ENCODE measurements around the gene NETO2.

NETO2 gene

DNA sequence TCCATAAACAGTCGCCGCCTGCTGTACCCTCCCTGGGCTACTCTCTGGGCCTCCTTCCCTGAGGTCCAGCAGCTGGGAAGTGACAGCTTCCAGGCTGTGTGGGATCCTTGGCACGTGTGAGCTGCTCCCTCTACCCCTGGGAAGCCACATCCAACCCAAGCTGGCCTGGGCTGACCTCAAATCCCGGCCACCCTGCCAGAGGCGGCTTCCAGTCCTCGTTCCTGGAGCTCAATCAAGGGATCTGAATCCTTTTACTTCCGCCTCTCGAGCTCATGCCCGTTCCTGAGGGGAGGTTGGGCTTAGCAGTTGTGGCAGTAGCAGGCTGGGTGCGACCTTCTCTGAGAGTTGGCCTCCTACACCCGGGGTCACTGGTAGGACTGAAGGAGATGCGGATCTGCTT lies 82.5 kb downstream of the NETO2 start:
- ATAC-seq = no peak
- TF ChIP-seq GLIS3 (CRISPR knock-in tag; IDR thresholded peaks at IDR 0.05) = no peak
- no peak for TF ChIP-seq PPARA (CRISPR knock-in tag; IDR thresholded peaks at IDR 0.05; ENCODE audit: borderline replicate concordance)
- TF ChIP-seq ARNTL (CRISPR knock-in tag; IDR thresholded peaks at IDR 0.05; ENCODE audit: borderline replicate concordance, low read depth) = no peak
- TF ChIP-seq ESRRG (CRISPR knock-in tag; IDR thresholded peaks at IDR 0.05) = no peak
- TF ChIP-seq ZFP30 (CRISPR knock-in tag; IDR thresholded peaks at IDR 0.05) = no peak
- TF ChIP-seq, protein P1, sequence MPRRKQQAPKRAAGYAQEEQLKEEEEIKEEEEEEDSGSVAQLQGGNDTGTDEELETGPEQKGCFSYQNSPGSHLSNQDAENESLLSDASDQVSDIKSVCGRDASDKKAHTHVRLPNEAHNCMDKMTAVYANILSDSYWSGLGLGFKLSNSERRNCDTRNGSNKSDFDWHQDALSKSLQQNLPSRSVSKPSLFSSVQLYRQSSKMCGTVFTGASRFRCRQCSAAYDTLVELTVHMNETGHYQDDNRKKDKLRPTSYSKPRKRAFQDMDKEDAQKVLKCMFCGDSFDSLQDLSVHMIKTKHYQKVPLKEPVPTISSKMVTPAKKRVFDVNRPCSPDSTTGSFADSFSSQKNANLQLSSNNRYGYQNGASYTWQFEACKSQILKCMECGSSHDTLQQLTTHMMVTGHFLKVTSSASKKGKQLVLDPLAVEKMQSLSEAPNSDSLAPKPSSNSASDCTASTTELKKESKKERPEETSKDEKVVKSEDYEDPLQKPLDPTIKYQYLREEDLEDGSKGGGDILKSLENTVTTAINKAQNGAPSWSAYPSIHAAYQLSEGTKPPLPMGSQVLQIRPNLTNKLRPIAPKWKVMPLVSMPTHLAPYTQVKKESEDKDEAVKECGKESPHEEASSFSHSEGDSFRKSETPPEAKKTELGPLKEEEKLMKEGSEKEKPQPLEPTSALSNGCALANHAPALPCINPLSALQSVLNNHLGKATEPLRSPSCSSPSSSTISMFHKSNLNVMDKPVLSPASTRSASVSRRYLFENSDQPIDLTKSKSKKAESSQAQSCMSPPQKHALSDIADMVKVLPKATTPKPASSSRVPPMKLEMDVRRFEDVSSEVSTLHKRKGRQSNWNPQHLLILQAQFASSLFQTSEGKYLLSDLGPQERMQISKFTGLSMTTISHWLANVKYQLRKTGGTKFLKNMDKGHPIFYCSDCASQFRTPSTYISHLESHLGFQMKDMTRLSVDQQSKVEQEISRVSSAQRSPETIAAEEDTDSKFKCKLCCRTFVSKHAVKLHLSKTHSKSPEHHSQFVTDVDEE (CRISPR knock-in tag; IDR thresholded peaks at IDR 0.05) = no peak
- TF ChIP-seq ZFP3 (CRISPR knock-in tag; IDR thresholded peaks at IDR 0.05) = no peak
- no peak for TF ChIP-seq TOX (CRISPR knock-in tag; IDR thresholded peaks at IDR 0.05; ENCODE audit: borderline replicate concordance)
- no peak for TF ChIP-seq POU6F1 (CRISPR knock-in tag; IDR thresholded peaks at IDR 0.05; ENCODE audit: borderline replicate concordance, low read depth)
- TF ChIP-seq TCF4 (CRISPR knock-in tag; IDR thresholded peaks at IDR 0.05; ENCODE audit: borderline replicate concordance) = no peak
- TF ChIP-seq, protein P2, sequence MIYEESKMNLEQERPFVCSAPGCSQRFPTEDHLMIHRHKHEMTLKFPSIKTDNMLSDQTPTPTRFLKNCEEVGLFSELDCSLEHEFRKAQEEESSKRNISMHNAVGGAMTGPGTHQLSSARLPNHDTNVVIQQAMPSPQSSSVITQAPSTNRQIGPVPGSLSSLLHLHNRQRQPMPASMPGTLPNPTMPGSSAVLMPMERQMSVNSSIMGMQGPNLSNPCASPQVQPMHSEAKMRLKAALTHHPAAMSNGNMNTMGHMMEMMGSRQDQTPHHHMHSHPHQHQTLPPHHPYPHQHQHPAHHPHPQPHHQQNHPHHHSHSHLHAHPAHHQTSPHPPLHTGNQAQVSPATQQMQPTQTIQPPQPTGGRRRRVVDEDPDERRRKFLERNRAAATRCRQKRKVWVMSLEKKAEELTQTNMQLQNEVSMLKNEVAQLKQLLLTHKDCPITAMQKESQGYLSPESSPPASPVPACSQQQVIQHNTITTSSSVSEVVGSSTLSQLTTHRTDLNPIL (CRISPR knock-in tag; IDR thresholded peaks at IDR 0.05; ENCODE audit: low read depth) = no peak

- no peak for TF ChIP-seq GLIS3 (CRISPR knock-in tag; IDR thresholded peaks at IDR 0.05)
- no peak for TF ChIP-seq PATZ1 (CRISPR knock-in tag; IDR thresholded peaks at IDR 0.05; ENCODE audit: borderline replicate concordance)
- TF ChIP-seq ZFP3 (CRISPR knock-in tag; IDR thresholded peaks at IDR 0.05) = no peak
- no peak for TF ChIP-seq ZC3H10 (CRISPR knock-in tag; IDR thresholded peaks at IDR 0.05)
- no peak for TF ChIP-seq TOX (CRISPR knock-in tag; IDR thresholded peaks at IDR 0.05; ENCODE audit: borderline replicate concordance)
- TF ChIP-seq RARB (CRISPR knock-in tag; IDR thresholded peaks at IDR 0.05) = no peak
- TF ChIP-seq, protein P1 (CRISPR knock-in tag; IDR thresholded peaks at IDR 0.05) = no peak
- TF ChIP-seq CSRNP3 (CRISPR knock-in tag; IDR thresholded peaks at IDR 0.05) = no peak
- TF ChIP-seq PPARA (CRISPR knock-in tag; IDR thresholded peaks at IDR 0.05; ENCODE audit: borderline replicate concordance) = no peak
- TF ChIP-seq, protein P2 (CRISPR knock-in tag; IDR thresholded peaks at IDR 0.05; ENCODE audit: low read depth) = no peak
- TF ChIP-seq ARNTL (CRISPR knock-in tag; IDR thresholded peaks at IDR 0.05; ENCODE audit: borderline replicate concordance, low read depth) = no peak
- TF ChIP-seq OSR1 (CRISPR knock-in tag; IDR thresholded peaks at IDR 0.05) = no peak
- no peak for TF ChIP-seq CSDC2 (CRISPR knock-in tag; IDR thresholded peaks at IDR 0.05)
- TF ChIP-seq ZNF8 (CRISPR knock-in tag; IDR thresholded peaks at IDR 0.05) = no peak
- TF ChIP-seq ESRRG (CRISPR knock-in tag; IDR thresholded peaks at IDR 0.05) = no peak
- no peak for TF ChIP-seq ZNF70 (CRISPR knock-in tag; IDR thresholded peaks at IDR 0.05)
- no peak for TF ChIP-seq SNAI2 (CRISPR knock-in tag; IDR thresholded peaks at IDR 0.05)
- ATAC-seq = no peak
Measured at GRCh38 chr16:47060596-47060995, 83.1 kb downstream of the NETO2 start.
